Activated naive CD8-positive, alpha-beta T cell treated with anti-CD3 and anti-CD28 coated beads for 36 hours (primary cell): ENCODE measurements around the gene BTG4. TPM values are rescaled to one million over a fixed set of nuclear protein-coding genes. Genes with fewer than 3 reads are reported as not detected.
A peak's percentile ranks its signal among the peaks of the same experiment; 100 is the strongest.

Experiments used
- DNase-seq: peaks from one replicate; pipeline ENCODE4 v3.0.0; 2021
- H3K27ac Mint-ChIP-seq: one replicate; pipeline ENCODE4 v1.8.0; 2022; ENCODE audit warnings: mild to moderate bottlenecking, moderate library complexity, mixed read lengths
- H3K27me3 Mint-ChIP-seq: one replicate; pipeline ENCODE4 v1.8.0; 2022; ENCODE audit warnings: mild to moderate bottlenecking, mixed read lengths
- H3K36me3 Mint-ChIP-seq: one replicate; pipeline ENCODE4 v1.8.0; 2021; ENCODE audit warnings: mild to moderate bottlenecking, mixed read lengths
- H3K4me1 Mint-ChIP-seq: one replicate; pipeline ENCODE4 v1.8.0; 2021; ENCODE audit warnings: mixed read lengths
- H3K4me3 Mint-ChIP-seq: one replicate; pipeline ENCODE4 v1.8.0; 2022; ENCODE audit warnings: mild to moderate bottlenecking, moderate library complexity, mixed read lengths
- H3K9me3 Mint-ChIP-seq: one replicate; pipeline ENCODE4 v1.8.0; 2022; ENCODE audit warnings: mixed read lengths
- total RNA-seq, 2 experiments: library from RNA; stranded (reverse); gene quantifications; one replicate each; pipeline ENCODE4 v1.2.3, GENCODE V29; 2021

Gene BTG4
- total RNA-seq, 2 experiments from 2014 or later, result 0.30 to 0.62 TPM

DNA sequence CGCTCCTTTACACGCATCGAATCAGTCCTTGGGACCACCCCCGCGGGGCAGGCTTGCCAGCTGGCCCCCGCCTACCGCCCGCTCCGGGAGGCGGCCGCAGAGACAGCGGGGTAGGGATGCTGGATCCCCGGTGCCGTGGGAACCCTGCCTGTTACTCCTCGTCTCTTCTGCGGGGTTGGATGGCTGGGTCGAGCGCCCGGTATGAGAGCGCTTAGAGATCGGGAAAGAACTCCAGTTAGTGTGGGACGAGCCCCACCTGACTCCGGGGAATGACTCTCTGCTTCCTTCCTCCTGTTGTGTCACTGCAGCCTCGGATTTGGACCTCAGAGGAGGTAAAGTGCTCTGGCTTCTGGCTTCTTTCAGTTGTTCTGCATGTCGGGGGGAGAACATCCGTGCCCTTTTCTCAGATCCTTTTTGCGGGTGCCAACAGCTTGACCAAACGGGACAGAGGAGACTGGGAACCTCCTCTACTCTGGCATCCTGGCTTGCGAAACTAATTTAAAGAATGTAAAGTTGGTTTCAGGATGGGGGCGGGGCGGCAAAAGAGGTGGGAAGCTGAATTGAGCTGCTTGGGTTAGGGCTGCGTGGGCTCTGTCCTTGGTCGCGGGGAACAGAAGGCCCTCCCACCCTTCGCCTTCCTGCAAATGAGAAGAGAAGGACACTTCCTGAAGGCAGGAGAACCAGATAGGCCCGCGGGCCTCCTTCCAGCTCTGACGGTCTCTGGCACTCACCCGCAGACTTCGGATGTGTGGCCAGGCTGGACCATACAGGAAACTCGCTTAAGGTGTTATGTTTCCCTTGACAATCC, 29.3 kb upstream of the BTG4 start:
- Mint-ChIP-seq H3K4me1 (peaks cover 52% of the 10 kb centered on the region), H3K27ac (peak overlapping the region; percentile 78), H3K36me3 (peaks cover 50% of the 10 kb centered on the region), H3K4me3 (peak overlapping the region; percentile 86), H3K9me3 (no peaks in the 10 kb centered on the region), H3K27me3 (peaks cover 41% of the 10 kb centered on the region)
- peak; percentile 27 for DNase-seq

DNA sequence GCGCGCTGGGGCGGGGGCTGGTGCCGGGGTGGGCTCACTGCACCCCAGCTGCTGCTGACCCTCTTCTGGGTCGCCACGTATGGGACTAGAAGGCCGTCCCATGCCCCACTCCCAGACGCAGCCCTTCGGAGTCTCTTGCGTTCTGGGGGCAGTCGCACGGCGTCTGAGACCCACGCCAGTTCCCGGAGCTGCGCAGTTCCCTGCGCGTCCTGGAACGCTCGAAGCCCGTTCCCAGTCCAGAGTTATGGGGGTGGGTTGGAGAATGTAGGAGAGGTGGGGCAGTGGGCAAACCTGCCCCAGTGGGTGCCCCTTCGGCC, 28.7 kb upstream of the BTG4 start:
- no peak for DNase-seq
- peaks cover 44% of the 10 kb centered on the region for H3K27me3 Mint-ChIP-seq
- H3K27ac Mint-ChIP-seq, result peak overlapping the region; percentile 78
- peaks cover 45% of the 10 kb centered on the region for H3K36me3 Mint-ChIP-seq
- peak overlapping the region; percentile 86 for H3K4me3 Mint-ChIP-seq
- H3K9me3 Mint-ChIP-seq, result no peaks in the 10 kb centered on the region
- H3K4me1 Mint-ChIP-seq, result peaks cover 53% of the 10 kb centered on the region

DNA sequence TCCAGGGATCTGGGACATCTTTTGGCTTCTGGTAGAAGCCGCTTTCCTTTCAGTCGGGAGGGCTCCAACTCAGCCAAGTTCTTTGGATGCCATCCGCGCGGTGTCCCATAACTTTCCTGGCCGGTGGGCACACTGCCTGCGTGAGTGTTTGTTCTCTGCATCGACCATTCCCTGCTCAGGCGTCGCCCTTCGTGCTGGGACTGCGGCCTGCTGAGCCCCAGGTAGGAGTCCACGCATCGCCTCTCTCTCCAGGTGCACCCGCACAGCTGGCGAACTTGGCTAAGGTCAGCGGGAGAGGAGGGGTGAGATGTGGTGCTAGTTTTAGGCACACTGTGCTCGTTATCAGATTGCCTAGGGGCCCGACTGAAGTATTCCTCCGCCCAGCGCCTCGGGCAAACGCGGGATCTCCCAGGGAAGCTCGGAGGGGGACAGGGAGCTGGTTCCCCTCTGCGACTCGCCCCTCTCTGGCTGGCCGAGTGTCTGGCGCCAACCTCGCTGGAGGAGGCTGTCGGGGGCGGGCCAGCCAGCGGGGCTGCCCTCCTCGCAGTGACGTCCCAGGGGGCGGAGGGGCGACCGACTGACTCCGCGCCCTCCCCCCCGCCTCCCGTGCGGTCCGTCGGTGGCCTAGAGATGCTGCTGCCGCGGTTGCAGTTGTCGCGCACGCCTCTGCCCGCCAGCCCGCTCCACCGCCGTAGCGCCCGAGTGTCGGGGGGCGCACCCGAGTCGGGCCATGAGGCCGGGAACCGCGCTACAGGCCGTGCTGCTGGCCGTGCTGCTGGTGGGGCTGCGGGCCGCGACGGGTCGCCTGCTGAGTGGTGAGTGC, 28.1 kb upstream of the BTG4 start, which contains the start of gene LAYN:
TSS of gene LAYN (plus strand) at position 607 of the 823 bp plus-strand sequence. CDS start at position 731, 124 bp downstream.
- H3K27me3 Mint-ChIP-seq, result peaks cover 44% of the 10 kb centered on the region
- H3K27ac Mint-ChIP-seq, result peak within 1 kb of the TSS; percentile 87
- H3K4me1 Mint-ChIP-seq, result peaks cover 55% of the 10 kb centered on the region
- peaks cover 39% of the 10 kb centered on the region for H3K36me3 Mint-ChIP-seq
- peak within 1 kb of the TSS; percentile 86 for H3K4me3 Mint-ChIP-seq
- DNase-seq, result peak; percentile 86
- H3K9me3 Mint-ChIP-seq, result no peaks in the 10 kb centered on the region

DNA sequence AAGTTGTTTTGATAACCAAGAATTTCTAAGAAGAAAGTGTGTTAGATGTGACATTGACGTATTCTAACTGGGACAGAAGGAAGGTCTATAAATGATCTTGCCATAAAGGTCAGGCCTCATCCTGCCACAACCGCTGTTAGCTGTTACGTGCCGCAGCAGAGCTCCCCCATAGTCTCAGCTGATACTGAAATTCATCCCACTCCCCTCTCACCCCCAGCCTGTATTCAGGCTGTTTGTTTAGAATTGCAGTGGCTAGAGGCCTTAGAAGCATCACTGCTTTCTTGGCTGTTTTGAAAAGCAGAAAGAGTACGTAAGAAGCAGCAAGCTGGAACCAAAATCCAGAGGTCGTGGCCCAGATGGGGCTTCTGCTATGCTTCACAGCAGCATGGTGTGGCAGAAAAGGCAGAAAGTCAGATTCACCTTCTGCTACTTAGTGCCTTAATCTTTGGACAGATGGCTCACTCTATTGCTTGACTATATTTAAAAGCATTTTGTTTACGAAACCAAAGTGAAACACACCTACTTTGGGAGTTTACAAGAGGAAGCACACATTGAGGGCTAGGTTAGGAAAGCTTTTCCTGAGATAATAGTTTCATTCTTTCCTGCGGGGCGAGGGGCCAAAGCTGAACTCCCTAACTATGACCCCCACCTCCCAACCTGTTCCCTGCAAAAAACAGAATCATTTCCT, 27.4 kb upstream of the BTG4 start:
- H3K4me1 Mint-ChIP-seq, result peaks cover 61% of the 10 kb centered on the region
- peak overlapping the region; percentile 87 for H3K27ac Mint-ChIP-seq
- H3K9me3 Mint-ChIP-seq, result no peaks in the 10 kb centered on the region
- peak overlapping the region; percentile 86 for H3K4me3 Mint-ChIP-seq
- peaks cover 35% of the 10 kb centered on the region for H3K36me3 Mint-ChIP-seq
- peaks cover 52% of the 10 kb centered on the region for H3K27me3 Mint-ChIP-seq
- DNase-seq, result peak; percentile 71

DNA sequence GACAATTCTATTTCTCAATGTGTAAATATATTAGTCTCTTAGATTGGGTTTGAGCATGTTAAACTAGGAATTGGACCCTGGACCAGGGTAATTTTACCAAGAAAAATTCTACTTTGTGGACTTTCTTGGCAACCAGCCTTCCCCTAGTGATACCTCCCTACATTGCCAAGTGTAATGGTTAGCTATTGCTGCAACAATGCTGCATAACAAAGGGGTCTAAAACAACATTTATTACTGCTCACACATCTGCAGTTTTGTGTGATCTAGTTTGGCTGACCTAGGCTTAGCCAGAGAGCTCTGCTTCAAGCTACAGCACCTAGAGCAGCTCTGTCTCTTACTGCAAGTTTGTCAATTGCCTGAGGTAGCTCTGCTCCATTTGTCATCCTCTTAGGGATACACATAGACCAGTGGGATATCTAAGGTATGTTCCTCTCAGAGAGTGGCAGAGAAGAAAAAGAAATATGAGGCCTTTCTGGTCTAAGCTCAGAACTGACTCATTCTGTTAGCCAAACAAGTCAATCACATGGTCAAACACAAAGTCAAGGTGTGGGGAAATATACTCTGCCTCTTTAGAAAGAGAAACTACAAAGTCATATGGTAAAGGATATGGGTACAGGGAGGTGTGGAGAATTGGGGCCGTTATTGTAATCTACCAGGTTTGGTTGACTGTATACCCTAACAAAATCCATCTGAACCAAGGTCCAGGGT, 26.4 kb upstream of the BTG4 start:
- no peaks in the 10 kb centered on the region for H3K9me3 Mint-ChIP-seq
- H3K4me3 Mint-ChIP-seq, result peak overlapping the region; percentile 26
- peaks cover 25% of the 10 kb centered on the region for H3K36me3 Mint-ChIP-seq
- peaks cover 51% of the 10 kb centered on the region for H3K27me3 Mint-ChIP-seq
- H3K27ac Mint-ChIP-seq, result peak overlapping the region; percentile 87
- H3K4me1 Mint-ChIP-seq, result peaks cover 64% of the 10 kb centered on the region
- no peak for DNase-seq

GRCh38 chr11:111537336-111537860, 25.2 kb upstream of the BTG4 start:
- no peak overlapping the region for H3K4me3 Mint-ChIP-seq

DNA sequence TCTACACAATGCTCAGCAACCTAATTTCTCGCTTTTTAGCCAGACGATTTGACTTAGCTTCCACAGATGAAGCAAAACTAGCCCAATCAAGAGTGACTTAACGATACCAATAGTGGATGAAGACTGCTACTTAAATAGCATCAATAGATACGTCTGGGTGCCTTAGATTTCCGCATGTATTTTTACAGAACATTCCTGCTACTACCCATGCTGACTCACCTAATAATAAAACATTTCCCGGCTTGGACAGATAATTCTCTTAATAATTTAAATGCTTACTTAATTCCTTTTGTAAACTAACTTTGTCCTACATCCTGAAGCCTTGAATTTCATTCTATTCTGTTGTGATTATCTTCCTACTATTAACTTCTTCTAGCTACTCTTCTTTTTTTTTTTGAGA, 23.1 kb upstream of the BTG4 start:
- no peaks in the 10 kb centered on the region for H3K9me3 Mint-ChIP-seq
- no peak overlapping the region for H3K27ac Mint-ChIP-seq
- H3K27me3 Mint-ChIP-seq, result peaks cover 40% of the 10 kb centered on the region
- H3K36me3 Mint-ChIP-seq, result peaks cover 1% of the 10 kb centered on the region
- DNase-seq, result no peak
- peaks cover 56% of the 10 kb centered on the region for H3K4me1 Mint-ChIP-seq
- H3K4me3 Mint-ChIP-seq, result no peak overlapping the region

More at GRCh38 chr11:111537336-111537860, 25.2 kb upstream of the BTG4 start:
- H3K27ac Mint-ChIP-seq, result peak overlapping the region; percentile 87
- DNase-seq, result no peak
- peaks cover 57% of the 10 kb centered on the region for H3K4me1 Mint-ChIP-seq
- peaks cover 48% of the 10 kb centered on the region for H3K27me3 Mint-ChIP-seq
- peaks cover 13% of the 10 kb centered on the region for H3K36me3 Mint-ChIP-seq
- no peaks in the 10 kb centered on the region for H3K9me3 Mint-ChIP-seq

DNA sequence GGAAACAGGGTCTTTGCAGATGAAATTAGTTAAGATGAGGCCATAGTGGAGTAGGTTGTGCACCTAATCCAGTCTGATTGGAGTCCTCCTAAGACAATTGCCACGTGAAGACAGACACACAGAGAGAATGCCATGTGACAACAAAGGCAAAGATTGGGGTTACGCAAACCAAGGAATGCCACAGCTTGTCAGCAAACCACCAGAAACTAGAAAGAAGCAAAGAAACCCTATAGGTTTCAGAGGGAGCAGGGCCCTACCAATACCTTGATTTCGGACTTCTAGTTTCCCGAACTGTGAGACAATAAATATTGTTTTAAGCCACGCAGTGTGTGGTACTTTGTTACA, 20.2 kb upstream of the BTG4 start:
- peaks cover 19% of the 10 kb centered on the region for H3K27me3 Mint-ChIP-seq
- H3K9me3 Mint-ChIP-seq, result no peaks in the 10 kb centered on the region
- H3K27ac Mint-ChIP-seq, result peak overlapping the region; percentile 97
- H3K36me3 Mint-ChIP-seq, result peaks cover 2% of the 10 kb centered on the region
- peak overlapping the region; percentile 38 for H3K4me3 Mint-ChIP-seq
- no peak for DNase-seq
- H3K4me1 Mint-ChIP-seq, result peaks cover 59% of the 10 kb centered on the region

DNA sequence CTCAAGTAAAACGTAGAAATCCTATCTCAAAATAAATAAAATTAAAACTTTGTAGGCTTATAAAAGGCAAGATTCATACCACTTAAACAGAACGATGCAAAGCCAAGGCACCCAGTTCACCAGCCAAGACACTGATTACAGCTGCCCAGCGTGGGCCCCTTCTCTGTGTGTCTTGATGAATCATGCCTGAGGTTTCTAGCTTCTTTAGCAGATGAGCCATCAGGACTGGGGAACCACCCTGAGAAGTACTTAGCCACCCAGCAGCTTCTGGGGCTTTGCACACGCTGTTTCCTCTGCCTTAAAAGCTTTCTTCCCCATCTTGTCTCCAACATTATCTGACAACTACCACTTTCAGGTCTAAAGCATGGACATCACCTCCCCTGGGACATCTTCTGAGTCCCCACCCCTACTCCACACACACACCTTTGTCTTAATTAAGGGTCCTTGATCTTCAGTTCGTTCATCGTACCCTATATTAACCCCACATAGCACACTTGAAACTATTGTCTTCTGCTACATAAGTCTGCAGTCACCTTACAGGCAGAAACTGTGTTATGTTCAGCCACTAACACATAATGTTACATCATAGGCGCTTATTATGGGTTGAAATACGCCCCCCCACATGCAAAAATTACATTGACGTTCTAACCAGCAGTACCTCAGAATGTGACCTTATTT, 19.6 kb upstream of the BTG4 start:
- Mint-ChIP-seq H3K36me3 (peaks cover 2% of the 10 kb centered on the region), H3K4me1 (peaks cover 56% of the 10 kb centered on the region), H3K27me3 (peaks cover 17% of the 10 kb centered on the region), H3K9me3 (no peaks in the 10 kb centered on the region), H3K27ac (peak overlapping the region; percentile 97), H3K4me3 (peak overlapping the region; percentile 38)
- DNase-seq, result peak; percentile 80

DNA sequence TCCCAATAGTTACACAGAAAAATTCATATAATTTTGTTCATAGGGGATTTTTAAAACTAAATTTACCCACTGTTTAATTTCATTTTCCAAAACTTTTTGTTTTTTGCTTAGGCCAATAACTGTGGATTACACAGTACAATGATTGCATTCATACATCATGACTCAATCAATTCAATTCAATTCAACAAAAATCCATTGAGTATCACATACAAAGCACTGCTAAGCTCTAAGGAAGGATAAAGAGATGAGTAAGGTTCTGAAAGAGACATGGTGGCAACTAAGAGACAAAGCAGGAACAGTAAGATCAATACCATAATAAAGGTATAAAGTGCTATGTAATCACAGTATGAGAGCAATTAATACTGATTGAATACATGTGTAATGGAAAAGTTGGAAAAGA, 18.9 kb upstream of the BTG4 start:
- peak overlapping the region; percentile 97 for H3K27ac Mint-ChIP-seq
- H3K27me3 Mint-ChIP-seq, result peaks cover 11% of the 10 kb centered on the region
- DNase-seq, result no peak
- no peaks in the 10 kb centered on the region for H3K9me3 Mint-ChIP-seq
- peak overlapping the region; percentile 2 for H3K4me3 Mint-ChIP-seq
- H3K36me3 Mint-ChIP-seq, result peaks cover 2% of the 10 kb centered on the region
- H3K4me1 Mint-ChIP-seq, result peaks cover 61% of the 10 kb centered on the region

- no peak for DNase-seq
- Mint-ChIP-seq H3K27ac (no peak overlapping the region), H3K4me1 (peaks cover 68% of the 10 kb centered on the region), H3K36me3 (peaks cover 5% of the 10 kb centered on the region), H3K27me3 (peaks cover 9% of the 10 kb centered on the region), H3K9me3 (no peaks in the 10 kb centered on the region), H3K4me3 (no peak overlapping the region)
Measured at GRCh38 chr11:111530091-111530490, 17.9 kb upstream of the BTG4 start.

- H3K27me3 Mint-ChIP-seq, result no peaks in the 10 kb centered on the region
- H3K4me3 Mint-ChIP-seq, result peak overlapping the region; percentile 12
- H3K9me3 Mint-ChIP-seq, result no peaks in the 10 kb centered on the region
- H3K27ac Mint-ChIP-seq, result peak overlapping the region; percentile 90
- H3K4me1 Mint-ChIP-seq, result peaks cover 65% of the 10 kb centered on the region
- DNase-seq, result no peak
- peaks cover 5% of the 10 kb centered on the region for H3K36me3 Mint-ChIP-seq
Measured at GRCh38 chr11:111528557-111528956, 16.4 kb upstream of the BTG4 start.

GRCh38 chr11:111527279-111527678, 15.1 kb upstream of the BTG4 start:
- DNase-seq, result no peak
- Mint-ChIP-seq H3K36me3 (peaks cover 5% of the 10 kb centered on the region), H3K9me3 (no peaks in the 10 kb centered on the region), H3K27me3 (no peaks in the 10 kb centered on the region), H3K4me1 (peaks cover 67% of the 10 kb centered on the region), H3K4me3 (no peak overlapping the region), H3K27ac (peak overlapping the region; percentile 22)

DNA sequence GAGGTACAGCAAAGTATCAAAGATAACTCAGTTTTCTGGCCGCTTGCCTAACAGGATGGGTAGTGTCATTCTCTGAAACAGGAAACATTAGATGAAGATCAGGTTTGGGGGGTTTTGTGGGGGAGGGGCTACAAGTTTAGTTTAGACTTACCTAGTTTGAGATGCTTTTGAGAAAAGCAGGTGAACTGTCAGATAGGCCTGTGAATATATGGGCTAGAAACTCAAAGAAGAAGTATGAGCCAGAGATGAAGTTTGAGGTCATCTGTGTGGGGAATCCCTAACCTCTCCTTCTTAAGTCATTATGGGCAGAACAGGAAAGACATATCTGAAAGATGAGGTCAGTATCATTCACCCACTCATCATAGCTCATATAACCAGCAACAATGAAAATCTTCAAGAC, 14.3 kb upstream of the BTG4 start:
- Mint-ChIP-seq H3K27me3 (no peaks in the 10 kb centered on the region), H3K4me3 (peak overlapping the region; percentile 58), H3K36me3 (peaks cover 5% of the 10 kb centered on the region), H3K4me1 (peaks cover 69% of the 10 kb centered on the region), H3K27ac (peak overlapping the region; percentile 93), H3K9me3 (no peaks in the 10 kb centered on the region)
- DNase-seq, result no peak
